Panc1 (cell line): ENCODE results near the gene DNM3.

Source experiments
- POLR2AphosphoS5 ChIP-seq: IDR thresholded peaks from 2 replicates; pipeline ENCODE4 v1.6.1; 2012; ENCODE audit warnings: mild to moderate bottlenecking, low read depth, low read length, moderate library complexity
- TF ChIP-seq, protein P1 (sequence below): fragments of 450-650 bp; IDR thresholded peaks from 2 replicates; pipeline ENCODE4 v1.5.1; 2017; ENCODE audit warnings: mild to moderate bottlenecking
- TF ChIP-seq, protein P2 (sequence below), 2 experiments: IDR thresholded peaks; 2 replicates each; pipeline ENCODE4 v1.6.1; 2011 to 2012; ENCODE audit warnings: low read depth in 2 of 2, control low read depth in 1 of 2, low read length in 1 of 2, mild to moderate bottlenecking in 1 of 2, moderate library complexity in 1 of 2; ENCODE audit not compliant: insufficient read depth in 1 of 2

DNA sequence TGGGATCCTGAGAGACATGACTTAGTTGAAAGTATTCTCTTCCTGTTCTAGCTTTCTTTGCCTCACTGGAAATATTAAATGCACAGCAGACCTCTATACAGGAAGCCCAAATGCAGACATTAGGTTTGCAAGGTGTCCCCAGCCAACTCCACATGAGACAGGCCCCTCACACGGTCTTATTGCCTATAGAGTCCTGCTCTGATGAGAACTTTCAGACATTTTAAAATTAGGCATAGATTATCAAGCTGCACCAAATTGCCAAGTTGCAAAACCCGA is 327.2 kb downstream of the DNM3 start:
- TF ChIP-seq, protein P1, sequence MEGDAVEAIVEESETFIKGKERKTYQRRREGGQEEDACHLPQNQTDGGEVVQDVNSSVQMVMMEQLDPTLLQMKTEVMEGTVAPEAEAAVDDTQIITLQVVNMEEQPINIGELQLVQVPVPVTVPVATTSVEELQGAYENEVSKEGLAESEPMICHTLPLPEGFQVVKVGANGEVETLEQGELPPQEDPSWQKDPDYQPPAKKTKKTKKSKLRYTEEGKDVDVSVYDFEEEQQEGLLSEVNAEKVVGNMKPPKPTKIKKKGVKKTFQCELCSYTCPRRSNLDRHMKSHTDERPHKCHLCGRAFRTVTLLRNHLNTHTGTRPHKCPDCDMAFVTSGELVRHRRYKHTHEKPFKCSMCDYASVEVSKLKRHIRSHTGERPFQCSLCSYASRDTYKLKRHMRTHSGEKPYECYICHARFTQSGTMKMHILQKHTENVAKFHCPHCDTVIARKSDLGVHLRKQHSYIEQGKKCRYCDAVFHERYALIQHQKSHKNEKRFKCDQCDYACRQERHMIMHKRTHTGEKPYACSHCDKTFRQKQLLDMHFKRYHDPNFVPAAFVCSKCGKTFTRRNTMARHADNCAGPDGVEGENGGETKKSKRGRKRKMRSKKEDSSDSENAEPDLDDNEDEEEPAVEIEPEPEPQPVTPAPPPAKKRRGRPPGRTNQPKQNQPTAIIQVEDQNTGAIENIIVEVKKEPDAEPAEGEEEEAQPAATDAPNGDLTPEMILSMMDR: no peak
- TF ChIP-seq POLR2AphosphoS5: no peak
- TF ChIP-seq, protein P2, sequence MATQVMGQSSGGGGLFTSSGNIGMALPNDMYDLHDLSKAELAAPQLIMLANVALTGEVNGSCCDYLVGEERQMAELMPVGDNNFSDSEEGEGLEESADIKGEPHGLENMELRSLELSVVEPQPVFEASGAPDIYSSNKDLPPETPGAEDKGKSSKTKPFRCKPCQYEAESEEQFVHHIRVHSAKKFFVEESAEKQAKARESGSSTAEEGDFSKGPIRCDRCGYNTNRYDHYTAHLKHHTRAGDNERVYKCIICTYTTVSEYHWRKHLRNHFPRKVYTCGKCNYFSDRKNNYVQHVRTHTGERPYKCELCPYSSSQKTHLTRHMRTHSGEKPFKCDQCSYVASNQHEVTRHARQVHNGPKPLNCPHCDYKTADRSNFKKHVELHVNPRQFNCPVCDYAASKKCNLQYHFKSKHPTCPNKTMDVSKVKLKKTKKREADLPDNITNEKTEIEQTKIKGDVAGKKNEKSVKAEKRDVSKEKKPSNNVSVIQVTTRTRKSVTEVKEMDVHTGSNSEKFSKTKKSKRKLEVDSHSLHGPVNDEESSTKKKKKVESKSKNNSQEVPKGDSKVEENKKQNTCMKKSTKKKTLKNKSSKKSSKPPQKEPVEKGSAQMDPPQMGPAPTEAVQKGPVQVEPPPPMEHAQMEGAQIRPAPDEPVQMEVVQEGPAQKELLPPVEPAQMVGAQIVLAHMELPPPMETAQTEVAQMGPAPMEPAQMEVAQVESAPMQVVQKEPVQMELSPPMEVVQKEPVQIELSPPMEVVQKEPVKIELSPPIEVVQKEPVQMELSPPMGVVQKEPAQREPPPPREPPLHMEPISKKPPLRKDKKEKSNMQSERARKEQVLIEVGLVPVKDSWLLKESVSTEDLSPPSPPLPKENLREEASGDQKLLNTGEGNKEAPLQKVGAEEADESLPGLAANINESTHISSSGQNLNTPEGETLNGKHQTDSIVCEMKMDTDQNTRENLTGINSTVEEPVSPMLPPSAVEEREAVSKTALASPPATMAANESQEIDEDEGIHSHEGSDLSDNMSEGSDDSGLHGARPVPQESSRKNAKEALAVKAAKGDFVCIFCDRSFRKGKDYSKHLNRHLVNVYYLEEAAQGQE (IDR thresholded peaks at IDR 0.05; ENCODE audit: insufficient read depth in 1 of 2, low read depth in 2 of 2, low read length in 1 of 2): no peak
